Measurements from ENCODE around the gene RNF144B. TPM values are rescaled to one million over a fixed set of nuclear protein-coding genes. Genes with fewer than 3 reads are reported as not detected.

The RNF144B gene
- total and polyA plus RNA-seq, 2 donors (not counting 1 experiment from before 2014, with no cell fraction given): 0.61 to 0.83 TPM

DNA sequence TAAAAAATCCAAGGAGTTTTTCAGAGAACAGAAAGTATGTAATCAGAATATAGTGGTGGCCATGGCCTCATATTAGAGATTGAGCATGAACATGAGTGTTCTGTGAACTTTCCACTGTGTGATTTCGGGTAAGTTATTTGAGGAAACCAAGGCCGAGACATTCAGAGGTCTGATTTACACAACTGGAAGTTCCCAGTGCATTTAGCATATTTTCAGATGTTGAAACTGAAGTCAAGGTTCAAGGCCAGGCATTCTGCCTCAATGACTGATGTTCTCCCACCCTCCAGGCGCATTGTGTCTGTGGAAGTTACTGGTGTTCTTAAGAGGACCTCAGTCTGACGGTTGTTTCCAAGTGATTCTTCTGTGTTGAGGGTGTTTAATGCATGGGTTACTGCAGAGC lies 26.2 kb downstream of the RNF144B start:
- Histone ChIP-seq H3K4me3 (replicated peaks in 1 of 4; ENCODE audit: control extremely low read depth in 1 of 4, insufficient read depth in 1 of 4, low read depth in 3 of 4, low read length in 4 of 4) (no peak overlapping the region), H3K4me1 (ENCODE audit: control insufficient read depth, extremely low read depth, insufficient read depth, low read length) (no peaks in the 10 kb centered on the region), H3K9me3 (ENCODE audit: control insufficient read depth, insufficient read depth, low read depth, low read length) (no peaks in the 10 kb centered on the region), H3K79me2 (ENCODE audit: control insufficient read depth, insufficient read depth, low read length) (no peaks in the 10 kb centered on the region), H3K9ac (ENCODE audit: insufficient read depth, low read length) (no peak overlapping the region), H2AFZ (ENCODE audit: low read length) (no peak overlapping the region), H3K36me3 (ENCODE audit: control insufficient read depth, insufficient read depth, low read length) (no peaks in the 10 kb centered on the region), H3K4me2 (ENCODE audit: extremely low read depth, insufficient read depth, low read length) (no peak overlapping the region), H3K27me3 (ENCODE audit: control insufficient read depth, insufficient read depth, low read length) (no peaks in the 10 kb centered on the region), H3K27ac (ENCODE audit: insufficient read depth, low read length) (no peak overlapping the region), H4K20me1 (ENCODE audit: control insufficient read depth, extremely low read depth, insufficient read depth, low read length) (no peaks in the 10 kb centered on the region)
- TF ChIP-seq CTCF (conservative IDR thresholded peaks at IDR 0.05 in 1 of 2, IDR thresholded peaks at IDR 0.05 in 1 of 2; ENCODE audit: low read depth in 1 of 2, low read length in 2 of 2) (no peak), EZH2 (IDR thresholded peaks at IDR 0.05; ENCODE audit: low read length, missing control alignments) (no peak)
- DNase-seq (ENCODE audit: low read depth in 2 of 2): no peak

- Histone ChIP-seq H3K36me3 (ENCODE audit: control insufficient read depth, insufficient read depth, low read length) (no peaks in the 10 kb centered on the region), H4K20me1 (ENCODE audit: control insufficient read depth, extremely low read depth, insufficient read depth, low read length) (no peaks in the 10 kb centered on the region), H2AFZ (ENCODE audit: low read length) (no peak overlapping the region), H3K4me3 (replicated peaks in 1 of 4; ENCODE audit: control extremely low read depth in 1 of 4, insufficient read depth in 1 of 4, low read depth in 3 of 4, low read length in 4 of 4) (no peak overlapping the region), H3K79me2 (ENCODE audit: control insufficient read depth, insufficient read depth, low read length) (no peaks in the 10 kb centered on the region), H3K4me1 (ENCODE audit: control insufficient read depth, extremely low read depth, insufficient read depth, low read length) (no peaks in the 10 kb centered on the region), H3K9me3 (ENCODE audit: control insufficient read depth, insufficient read depth, low read depth, low read length) (no peaks in the 10 kb centered on the region), H3K27ac (ENCODE audit: insufficient read depth, low read length) (no peak overlapping the region), H3K27me3 (ENCODE audit: control insufficient read depth, insufficient read depth, low read length) (no peaks in the 10 kb centered on the region), H3K9ac (ENCODE audit: insufficient read depth, low read length) (no peak overlapping the region), H3K4me2 (ENCODE audit: extremely low read depth, insufficient read depth, low read length) (no peak overlapping the region)
- TF ChIP-seq EZH2 (IDR thresholded peaks at IDR 0.05; ENCODE audit: low read length, missing control alignments) (no peak), CTCF (conservative IDR thresholded peaks at IDR 0.05 in 1 of 2, IDR thresholded peaks at IDR 0.05 in 1 of 2; ENCODE audit: low read depth in 1 of 2, low read length in 2 of 2) (no peak)
- no peak for DNase-seq (ENCODE audit: low read depth in 2 of 2)
Measured at GRCh38 chr6:18414116-18414515, 27.0 kb downstream of the RNF144B start.

DNA sequence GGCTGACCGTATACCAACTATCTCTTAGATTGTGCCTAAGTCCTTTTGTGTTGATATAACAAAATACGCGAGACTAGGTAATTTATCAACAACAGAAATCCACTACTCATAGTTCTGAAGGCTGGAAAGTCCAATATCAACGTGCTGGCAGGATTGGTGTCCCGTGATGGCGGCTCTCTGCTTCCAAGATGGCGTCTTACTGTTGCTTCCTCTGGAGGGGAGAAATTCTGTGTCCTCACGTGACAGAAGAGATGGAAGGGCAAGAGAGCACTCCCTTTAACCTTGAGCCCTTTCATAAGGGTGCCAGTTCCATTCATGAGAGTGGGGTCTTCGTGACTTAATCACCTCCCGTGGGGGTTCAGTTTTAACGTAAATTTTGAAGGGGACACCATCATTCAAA lies 28.1 kb downstream of the RNF144B start:
- TF ChIP-seq CTCF (conservative IDR thresholded peaks at IDR 0.05 in 1 of 2, IDR thresholded peaks at IDR 0.05 in 1 of 2; ENCODE audit: low read depth in 1 of 2, low read length in 2 of 2): no peak
- no peak for TF ChIP-seq EZH2 (IDR thresholded peaks at IDR 0.05; ENCODE audit: low read length, missing control alignments)
- Histone ChIP-seq H2AFZ (ENCODE audit: low read length) (no peak overlapping the region), H3K4me1 (ENCODE audit: control insufficient read depth, extremely low read depth, insufficient read depth, low read length) (no peaks in the 10 kb centered on the region), H4K20me1 (ENCODE audit: control insufficient read depth, extremely low read depth, insufficient read depth, low read length) (no peaks in the 10 kb centered on the region), H3K9me3 (ENCODE audit: control insufficient read depth, insufficient read depth, low read depth, low read length) (no peaks in the 10 kb centered on the region), H3K4me3 (replicated peaks in 1 of 4; ENCODE audit: control extremely low read depth in 1 of 4, insufficient read depth in 1 of 4, low read depth in 3 of 4, low read length in 4 of 4) (no peak overlapping the region), H3K4me2 (ENCODE audit: extremely low read depth, insufficient read depth, low read length) (no peak overlapping the region), H3K27me3 (ENCODE audit: control insufficient read depth, insufficient read depth, low read length) (no peaks in the 10 kb centered on the region), H3K9ac (ENCODE audit: insufficient read depth, low read length) (no peak overlapping the region), H3K36me3 (ENCODE audit: control insufficient read depth, insufficient read depth, low read length) (no peaks in the 10 kb centered on the region), H3K27ac (ENCODE audit: insufficient read depth, low read length) (no peak overlapping the region), H3K79me2 (ENCODE audit: control insufficient read depth, insufficient read depth, low read length) (no peaks in the 10 kb centered on the region)
- no peak for DNase-seq (ENCODE audit: low read depth in 2 of 2)

Data from fibroblast of lung (primary cell).